Left ventricle myocardium inferior (tissue), 1 donor: Measurements from ENCODE around the gene PLA2G2E. TPM values are rescaled to one million over a fixed set of nuclear protein-coding genes. Genes with fewer than 3 reads are reported as not detected.

Experiments used
- DNase-seq: peaks from one replicate; pipeline ENCODE4 v3.0.0-alpha.2; 2020
- H3K27ac ChIP-seq: fragments of 200-600 bp; replicated peaks from 2 replicates; pipeline ENCODE4 v1.8.0; 2021
- H3K27me3 ChIP-seq: fragments of 200-600 bp; 2 replicates; pipeline ENCODE4 v1.8.0; 2021; ENCODE audit warnings: low read depth
- H3K36me3 ChIP-seq: fragments of 200-600 bp; 2 replicates; pipeline ENCODE4 v1.8.0; 2021
- H3K4me1 ChIP-seq: fragments of 200-600 bp; 2 replicates; pipeline ENCODE4 v1.8.0; 2021
- H3K4me3 ChIP-seq: fragments of 200-600 bp; 2 replicates; pipeline ENCODE4 v1.8.0; 2021; ENCODE audit warnings: mild to moderate bottlenecking, moderate library complexity
- H3K9me3 ChIP-seq: fragments of 200-600 bp; replicated peaks from 2 replicates; pipeline ENCODE4 v1.8.0; 2021
- CTCF ChIP-seq: fragments of 200-600 bp; IDR thresholded peaks from 2 replicates; pipeline ENCODE4 v1.8.0; 2021; ENCODE audit warnings: antibody characterized with exemption, mild to moderate bottlenecking, borderline replicate concordance
- intact Hi-C: fragments of 100-400 bp; cut with micrococcal nuclease; formaldehyde crosslinking; loops from one replicate; pipeline ENCODE4 v1.11.0; 2022
- total RNA-seq: library from RNA; stranded (reverse); fragmentation: NEBNext Ultra II Directional; extraction: Animal tissue kit (Norgen Biotek cat#: 25700); gene quantifications from one replicate; pipeline ENCODE4 v1.2.1, GENCODE V29; 2021
- donor health status: DM: no; HTN: yes; CAD: no; lungs with severe emphysema.

PLA2G2E gene
- total RNA-seq, 1 donor from 2014 or later: not detected

- intact Hi-C loops: no loop called here
- H3K4me3 ChIP-seq: no peak overlapping the region
- H3K4me1 ChIP-seq: peaks cover 14% of the 10 kb centered on the region
- no peak for TF ChIP-seq CTCF
- no peaks in the 10 kb centered on the region for H3K9me3 ChIP-seq
- no peak overlapping the region for H3K27ac ChIP-seq
- no peaks in the 10 kb centered on the region for H3K36me3 ChIP-seq
- H3K27me3 ChIP-seq: peaks cover 26% of the 10 kb centered on the region
- no peak for DNase-seq
These were observed 1.3 kb downstream of the PLA2G2E start for GRCh38 chr1:19922015-19922688.

- H3K4me1 ChIP-seq: peaks cover 14% of the 10 kb centered on the region
- TF ChIP-seq CTCF: no peak
- intact Hi-C loops: no loop called here
- H3K27me3 ChIP-seq: peaks cover 26% of the 10 kb centered on the region
- H3K4me3 ChIP-seq: no peak overlapping the region
- DNase-seq: no peak
- H3K27ac ChIP-seq: no peak overlapping the region
- no peaks in the 10 kb centered on the region for H3K36me3 ChIP-seq
- no peaks in the 10 kb centered on the region for H3K9me3 ChIP-seq
These were observed 2.1 kb downstream of the PLA2G2E start for GRCh38 chr1:19921310-19921709.

DNA sequence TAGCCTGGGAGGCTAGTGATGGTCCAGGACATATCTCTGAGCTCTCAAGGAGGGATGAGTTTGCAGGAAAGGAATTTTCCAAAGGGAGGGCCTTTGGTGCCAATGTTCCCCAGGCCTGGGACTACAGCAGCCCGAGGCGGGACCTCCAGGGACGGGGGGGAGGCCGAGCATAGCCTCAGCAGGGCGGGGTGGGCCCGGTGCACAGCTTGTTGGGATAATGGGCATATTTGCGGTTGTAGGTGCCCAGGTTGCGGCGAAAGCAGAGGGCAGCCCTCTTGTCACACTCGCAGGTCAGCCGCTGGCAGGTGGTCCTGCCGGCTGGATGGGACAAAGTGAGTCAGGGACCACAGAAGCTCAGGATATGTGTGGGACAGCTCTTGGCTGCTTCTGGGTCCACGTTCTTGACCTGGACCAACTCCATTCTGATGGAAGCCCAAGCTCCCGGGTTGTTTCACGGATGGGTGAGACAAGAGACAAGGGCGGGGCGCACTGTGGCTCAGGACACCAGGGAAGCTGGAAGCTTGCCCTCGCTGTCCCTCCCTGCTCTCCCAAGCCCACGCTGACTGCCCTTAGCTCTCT is 3.2 kb downstream of the PLA2G2E start:
- Histone ChIP-seq H3K9me3 (no peaks in the 10 kb centered on the region), H3K27ac (no peak overlapping the region), H3K4me1 (peaks cover 14% of the 10 kb centered on the region), H3K36me3 (no peaks in the 10 kb centered on the region), H3K27me3 (peaks cover 26% of the 10 kb centered on the region), H3K4me3 (no peak overlapping the region)
- no peak for DNase-seq
- no peak for TF ChIP-seq CTCF
- intact Hi-C loops: no loop called here

DNA sequence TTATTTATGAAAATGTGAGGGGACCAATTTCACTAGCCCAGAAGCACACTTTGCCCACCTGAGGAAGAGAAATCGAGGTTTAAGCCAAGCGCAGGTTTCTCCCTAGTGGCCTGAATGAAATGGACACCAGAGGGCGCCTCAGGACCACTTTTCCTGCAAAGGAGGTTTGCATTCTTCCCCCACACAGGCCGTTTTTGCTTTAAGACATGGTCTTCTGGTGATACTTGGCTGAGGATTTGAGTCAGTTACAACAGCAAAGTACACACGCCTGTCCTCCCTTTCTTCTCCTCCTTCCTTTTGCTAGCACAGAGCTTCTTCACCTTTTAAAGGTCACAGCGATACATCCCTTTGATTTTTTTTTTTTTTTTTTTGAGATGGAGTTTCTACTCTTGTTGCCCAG is 5.4 kb downstream of the PLA2G2E start:
- H3K27ac ChIP-seq: peak overlapping the region; percentile 61
- peak; percentile 78 for DNase-seq
- H3K4me1 ChIP-seq: peaks cover 14% of the 10 kb centered on the region
- peaks cover 16% of the 10 kb centered on the region for H3K36me3 ChIP-seq
- peaks cover 13% of the 10 kb centered on the region for H3K27me3 ChIP-seq
- no peak overlapping the region for H3K4me3 ChIP-seq
- no peaks in the 10 kb centered on the region for H3K9me3 ChIP-seq
- intact Hi-C loops: loop anchor here (5.0 kb wide), 1 partner anchor 234 kb away; no protein-coding TSS in a partner anchor
- TF ChIP-seq CTCF: peak; percentile 93

DNA sequence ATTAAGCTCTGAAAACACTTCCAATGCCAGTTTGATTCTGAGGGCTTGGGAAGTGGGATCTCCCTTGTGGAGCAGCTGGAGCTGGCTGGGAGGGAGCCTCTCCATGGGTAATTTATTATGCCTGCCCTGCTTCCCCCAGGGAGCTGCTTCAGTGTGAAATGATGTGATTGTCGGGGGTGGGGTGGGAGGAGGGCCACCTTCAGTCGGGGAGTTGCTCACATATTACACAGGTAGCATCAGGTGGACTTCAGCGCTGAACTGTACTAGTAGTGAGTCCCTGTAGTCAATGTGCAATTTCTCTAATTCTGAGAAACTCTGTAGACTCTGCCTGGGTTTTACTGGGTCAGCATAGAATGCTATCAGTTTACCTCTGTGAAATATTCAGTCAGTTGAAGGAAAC is 12.8 kb downstream of the PLA2G2E start:
- no peak for TF ChIP-seq CTCF
- Histone ChIP-seq H3K4me3 (no peak overlapping the region), H3K27ac (no peak overlapping the region), H3K36me3 (peaks cover 83% of the 10 kb centered on the region), H3K27me3 (no peaks in the 10 kb centered on the region), H3K9me3 (no peaks in the 10 kb centered on the region), H3K4me1 (no peaks in the 10 kb centered on the region)
- no peak for DNase-seq
- intact Hi-C loops: no loop called here
